ENCODE data around the gene FAM222A. TPM values are rescaled to one million over a fixed set of nuclear protein-coding genes. Genes with fewer than 3 reads are reported as not detected.

Gene FAM222A
- total RNA-seq, 1 experiment from 2014 or later, result 3.7 TPM

- peaks cover 23% of the 10 kb centered on the region for H3K27me3 ChIP-seq (ENCODE audit: insufficient read depth, low read length)
- no peaks in the 10 kb centered on the region for H3K79me2 ChIP-seq (ENCODE audit: insufficient read depth, low read length)
- no peak overlapping the region for H3K9ac ChIP-seq (ENCODE audit: low read length)
- ChIA-PET CTCF (no interaction called here), POLR2A (no interaction called here), RAD21 (ENCODE audit: low non-redundant PET in 1 of 2, low total read pairs in 2 of 2, uncharacterized antibody in 2 of 2, unreplicated experiment in 2 of 2) (no interaction called here)
- no peaks in the 10 kb centered on the region for H3K9me3 ChIP-seq (ENCODE audit: control insufficient read depth in 1 of 2, insufficient read depth in 1 of 2, low read depth in 1 of 2, low read length in 2 of 2)
- H3K4me2 ChIP-seq (ENCODE audit: low read length), result no peak overlapping the region
- H3K4me1 ChIP-seq (ENCODE audit: control insufficient read depth in 1 of 2, insufficient read depth in 2 of 2, low read length in 2 of 2), result peaks cover 18 to 20% of the 10 kb centered on the region in 2 experiments
- no peak for ATAC-seq
- no peak overlapping the region for H3K4me3 ChIP-seq (replicated peaks in 1 of 2; ENCODE audit: low read depth in 1 of 2, low read length in 2 of 2)
- no peak overlapping the region for H2AFZ ChIP-seq (ENCODE audit: low read depth, low read length, poor library complexity, severe bottlenecking)
- no peak overlapping the region for H3K27ac ChIP-seq (ENCODE audit: low read depth, low read length)
- no peak for TF ChIP-seq FOSL1 (IDR thresholded peaks at IDR 0.05; ENCODE audit: low read depth)
- no peak for TF ChIP-seq RAD21 (IDR thresholded peaks at IDR 0.05; ENCODE audit: low read depth)
- TF ChIP-seq CBX3 (IDR thresholded peaks at IDR 0.05; ENCODE audit: low read depth), result no peak
- no peak for TF ChIP-seq EGR1 (IDR thresholded peaks at IDR 0.05; ENCODE audit: low read depth)
- no peak for TF ChIP-seq CTCF (IDR thresholded peaks at IDR 0.05 in 2 of 3, conservative IDR thresholded peaks at IDR 0.05 in 1 of 3; ENCODE audit: borderline replicate concordance in 1 of 3, insufficient read depth in 1 of 3, low read depth in 2 of 3, low read length in 2 of 3)
- no peak for TF ChIP-seq MAX (IDR thresholded peaks at IDR 0.05)
- TF ChIP-seq SIN3A (IDR thresholded peaks at IDR 0.05; ENCODE audit: low read depth), result no peak
- no peak for TF ChIP-seq EZH2phosphoT487 (IDR thresholded peaks at IDR 0.05; ENCODE audit: borderline replicate concordance)
- BruUV-seq (replicated peaks), result no TSS peak
- intact Hi-C loops (cut with micrococcal nuclease), result no loop called here
- no peak for DNase-seq (ENCODE audit: low read depth, low spot score)
- H3K36me3 ChIP-seq (ENCODE audit: control insufficient read depth in 1 of 2, insufficient read depth in 2 of 2, low read length in 2 of 2), result no peaks in the 10 kb centered on the region
- H3K9me2 ChIP-seq (ENCODE audit: insufficient read depth), result no peaks in the 10 kb centered on the region
- H4K20me1 ChIP-seq (ENCODE audit: insufficient read depth), result no peaks in the 10 kb centered on the region
These were observed 20.5 kb upstream of the FAM222A start for GRCh38 chr12:109693160-109693559.
